Measurements from ENCODE around the gene ADAM17.
"Not testable (repeated sequence)": the region's sequence is repeated elsewhere in the genome, so short reads cannot be mapped to it uniquely, and the experiment has no call there.

GRCh38 chr2:9550859-9551391, 4.7 kb downstream of the ADAM17 start:
- TF ChIP-seq, protein P1, sequence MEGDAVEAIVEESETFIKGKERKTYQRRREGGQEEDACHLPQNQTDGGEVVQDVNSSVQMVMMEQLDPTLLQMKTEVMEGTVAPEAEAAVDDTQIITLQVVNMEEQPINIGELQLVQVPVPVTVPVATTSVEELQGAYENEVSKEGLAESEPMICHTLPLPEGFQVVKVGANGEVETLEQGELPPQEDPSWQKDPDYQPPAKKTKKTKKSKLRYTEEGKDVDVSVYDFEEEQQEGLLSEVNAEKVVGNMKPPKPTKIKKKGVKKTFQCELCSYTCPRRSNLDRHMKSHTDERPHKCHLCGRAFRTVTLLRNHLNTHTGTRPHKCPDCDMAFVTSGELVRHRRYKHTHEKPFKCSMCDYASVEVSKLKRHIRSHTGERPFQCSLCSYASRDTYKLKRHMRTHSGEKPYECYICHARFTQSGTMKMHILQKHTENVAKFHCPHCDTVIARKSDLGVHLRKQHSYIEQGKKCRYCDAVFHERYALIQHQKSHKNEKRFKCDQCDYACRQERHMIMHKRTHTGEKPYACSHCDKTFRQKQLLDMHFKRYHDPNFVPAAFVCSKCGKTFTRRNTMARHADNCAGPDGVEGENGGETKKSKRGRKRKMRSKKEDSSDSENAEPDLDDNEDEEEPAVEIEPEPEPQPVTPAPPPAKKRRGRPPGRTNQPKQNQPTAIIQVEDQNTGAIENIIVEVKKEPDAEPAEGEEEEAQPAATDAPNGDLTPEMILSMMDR (conservative IDR thresholded peaks at IDR 0.05) = not testable (repeated sequence)
- not testable (repeated sequence) for TF ChIP-seq ZFX (IDR thresholded peaks at IDR 0.05)

Measured in C4-2B (cell line).